Measurements from ENCODE around the gene PDAP1. TPM values are rescaled to one million over a fixed set of nuclear protein-coding genes. Genes with fewer than 3 reads are reported as not detected.

The PDAP1 gene
- total RNA-seq, 2 donors from 2014 or later, result 65.0 to 87.5 TPM

GRCh38 chr7:99371376-99371920, 36.9 kb downstream of the PDAP1 start:
- no peak overlapping the region for H3K4me3 ChIP-seq

GRCh38 chr7:99369767-99370391, 38.5 kb downstream of the PDAP1 start:
- DNase-seq (ENCODE audit: low spot score) (no peak), ATAC-seq (ENCODE audit: insufficient number of reproducible peaks, low FRiP score, low read depth) (no peak)
- Histone ChIP-seq H3K27me3 (replicated peaks; ENCODE audit: insufficient read depth) (no peaks in the 10 kb centered on the region), H3K4me1 (ENCODE audit: control insufficient read depth in 1 of 2, low read depth in 2 of 2) (peaks cover 0 to 17% of the 10 kb centered on the region in 2 donors), H3K27ac (peak overlapping the region; percentile 27 to 59), H3K36me3 (peaks cover 24% of the 10 kb centered on the region), H3K9me3 (no peaks in the 10 kb centered on the region), H3K4me3 (no peak overlapping the region)
- TF ChIP-seq, protein P1, sequence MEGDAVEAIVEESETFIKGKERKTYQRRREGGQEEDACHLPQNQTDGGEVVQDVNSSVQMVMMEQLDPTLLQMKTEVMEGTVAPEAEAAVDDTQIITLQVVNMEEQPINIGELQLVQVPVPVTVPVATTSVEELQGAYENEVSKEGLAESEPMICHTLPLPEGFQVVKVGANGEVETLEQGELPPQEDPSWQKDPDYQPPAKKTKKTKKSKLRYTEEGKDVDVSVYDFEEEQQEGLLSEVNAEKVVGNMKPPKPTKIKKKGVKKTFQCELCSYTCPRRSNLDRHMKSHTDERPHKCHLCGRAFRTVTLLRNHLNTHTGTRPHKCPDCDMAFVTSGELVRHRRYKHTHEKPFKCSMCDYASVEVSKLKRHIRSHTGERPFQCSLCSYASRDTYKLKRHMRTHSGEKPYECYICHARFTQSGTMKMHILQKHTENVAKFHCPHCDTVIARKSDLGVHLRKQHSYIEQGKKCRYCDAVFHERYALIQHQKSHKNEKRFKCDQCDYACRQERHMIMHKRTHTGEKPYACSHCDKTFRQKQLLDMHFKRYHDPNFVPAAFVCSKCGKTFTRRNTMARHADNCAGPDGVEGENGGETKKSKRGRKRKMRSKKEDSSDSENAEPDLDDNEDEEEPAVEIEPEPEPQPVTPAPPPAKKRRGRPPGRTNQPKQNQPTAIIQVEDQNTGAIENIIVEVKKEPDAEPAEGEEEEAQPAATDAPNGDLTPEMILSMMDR (IDR thresholded peaks at IDR 0.05), result no peak

More at GRCh38 chr7:99371376-99371920, 36.9 kb downstream of the PDAP1 start:
- TF ChIP-seq, protein P1 (IDR thresholded peaks at IDR 0.05), result no peak
- Histone ChIP-seq H3K36me3 (peaks cover 12% of the 10 kb centered on the region), H3K27ac (no peak overlapping the region), H3K4me1 (ENCODE audit: control insufficient read depth in 1 of 2, low read depth in 2 of 2) (peaks cover 0 to 28% of the 10 kb centered on the region in 2 donors), H3K9me3 (no peaks in the 10 kb centered on the region), H3K27me3 (replicated peaks; ENCODE audit: insufficient read depth) (no peaks in the 10 kb centered on the region)
- ATAC-seq (ENCODE audit: insufficient number of reproducible peaks, low FRiP score, low read depth), result no peak
- DNase-seq (ENCODE audit: low spot score), result no peak

GRCh38 chr7:99368750-99369389, 39.5 kb downstream of the PDAP1 start:
- Histone ChIP-seq H3K9me3 (no peaks in the 10 kb centered on the region), H3K4me3 (no peak overlapping the region), H3K36me3 (peaks cover 34% of the 10 kb centered on the region), H3K27me3 (replicated peaks; ENCODE audit: insufficient read depth) (no peaks in the 10 kb centered on the region), H3K4me1 (ENCODE audit: control insufficient read depth in 1 of 2, low read depth in 2 of 2) (peaks cover 0 to 17% of the 10 kb centered on the region in 2 donors), H3K27ac (peak overlapping the region in 1 of 2 donors; percentile 5)
- ATAC-seq (ENCODE audit: insufficient number of reproducible peaks, low FRiP score, low read depth) (no peak), DNase-seq (ENCODE audit: low spot score) (no peak)
- TF ChIP-seq, protein P1 (IDR thresholded peaks at IDR 0.05), result no peak

DNA sequence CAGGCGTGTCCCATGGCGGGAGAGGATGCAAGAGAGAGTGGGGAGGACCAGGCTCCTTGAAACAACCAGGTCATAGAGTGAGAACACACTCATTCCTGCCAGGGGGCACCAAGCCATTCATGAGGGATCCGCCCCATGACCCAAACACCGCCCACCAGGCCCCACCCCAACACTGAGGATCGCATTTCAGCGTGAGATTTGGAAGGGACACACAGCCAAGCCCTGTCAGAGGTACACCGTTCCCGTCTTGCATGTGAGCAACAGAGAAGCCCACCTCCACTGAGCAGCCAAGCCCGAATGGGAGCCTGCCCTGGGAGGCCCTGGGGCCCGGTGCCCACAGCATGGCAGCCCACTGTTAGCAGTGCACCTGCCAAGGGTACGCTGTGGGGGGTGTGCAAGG, 41.8 kb downstream of the PDAP1 start:
- H3K27me3 ChIP-seq (replicated peaks; ENCODE audit: insufficient read depth), result no peaks in the 10 kb centered on the region
- peaks cover 54% of the 10 kb centered on the region for H3K36me3 ChIP-seq
- no peak overlapping the region for H3K4me3 ChIP-seq
- no peak for DNase-seq (ENCODE audit: low spot score)
- TF ChIP-seq, protein P1 (IDR thresholded peaks at IDR 0.05), result no peak
- no peak for ATAC-seq (ENCODE audit: insufficient number of reproducible peaks, low FRiP score, low read depth)
- H3K27ac ChIP-seq, result no peak overlapping the region
- peaks cover 0 to 12% of the 10 kb centered on the region in 2 donors for H3K4me1 ChIP-seq (ENCODE audit: control insufficient read depth in 1 of 2, low read depth in 2 of 2)
- no peaks in the 10 kb centered on the region for H3K9me3 ChIP-seq

- Histone ChIP-seq H3K4me3 (no peak overlapping the region), H3K27me3 (replicated peaks; ENCODE audit: insufficient read depth) (no peaks in the 10 kb centered on the region), H3K27ac (no peak overlapping the region), H3K9me3 (no peaks in the 10 kb centered on the region), H3K36me3 (peaks cover 63% of the 10 kb centered on the region), H3K4me1 (ENCODE audit: control insufficient read depth in 1 of 2, low read depth in 2 of 2) (peaks cover 0 to 12% of the 10 kb centered on the region in 2 donors)
- TF ChIP-seq, protein P1 (IDR thresholded peaks at IDR 0.05), result peak; percentile 23
- DNase-seq (ENCODE audit: low spot score) (no peak), ATAC-seq (ENCODE audit: insufficient number of reproducible peaks, low FRiP score, low read depth) (no peak)
These were observed 42.9 kb downstream of the PDAP1 start for GRCh38 chr7:99365318-99366141.
